ENCODE data around the gene ADCY5. TPM values are rescaled to one million over a fixed set of nuclear protein-coding genes. Genes with fewer than 3 reads are reported as not detected.

Gene ADCY5
- total and polyA plus RNA-seq, 4 donors: 0.74 to 6.6 (median 2.9) TPM

GRCh38 chr3:123352134-123352554 lies 96.7 kb downstream of the ADCY5 start (continued):
- TF ChIP-seq REST (IDR thresholded peaks at IDR 0.05) (no peak), FOXA2 (IDR thresholded peaks at IDR 0.05) (no peak), MAX (IDR thresholded peaks at IDR 0.05) (no peak), SP1 (IDR thresholded peaks at IDR 0.05) (no peak), HNF4A (conservative IDR thresholded peaks at IDR 0.05) (no peak), TAF1 (conservative IDR thresholded peaks at IDR 0.05) (no peak)

- H3K27ac ChIP-seq (ENCODE audit: low read depth in 1 of 2, low read length in 2 of 2): no peak overlapping the region
- DNase-seq (ENCODE audit: low spot score): no peak
- H3K9ac ChIP-seq (ENCODE audit: low read depth in 1 of 2, low read length in 2 of 2): no peak overlapping the region
- TF ChIP-seq REST (IDR thresholded peaks at IDR 0.05): no peak
- TF ChIP-seq SP1 (IDR thresholded peaks at IDR 0.05): no peak
- no peak for TF ChIP-seq CTCF (IDR thresholded peaks at IDR 0.05; ENCODE audit: low read depth, low read length, missing input control)
- no peak for TF ChIP-seq JUND (IDR thresholded peaks at IDR 0.05)
- no peak for TF ChIP-seq ATF3 (IDR thresholded peaks at IDR 0.05)
- no peak for TF ChIP-seq YY1 (IDR thresholded peaks at IDR 0.05)
- TF ChIP-seq RXRA (IDR thresholded peaks at IDR 0.05): no peak
- TF ChIP-seq TAF1 (conservative IDR thresholded peaks at IDR 0.05): no peak
- TF ChIP-seq NR2F2 (IDR thresholded peaks at IDR 0.05): no peak
- TF ChIP-seq MAX (IDR thresholded peaks at IDR 0.05): no peak
- no peak for TF ChIP-seq ZBTB33 (IDR thresholded peaks at IDR 0.05)
- TF ChIP-seq GABPA (IDR thresholded peaks at IDR 0.05 in 1 of 2, conservative IDR thresholded peaks at IDR 0.05 in 1 of 2): no peak
- TF ChIP-seq RAD21 (IDR thresholded peaks at IDR 0.05): no peak
- no peak for TF ChIP-seq FOXA2 (IDR thresholded peaks at IDR 0.05)
- no peak for TF ChIP-seq FOXA1 (IDR thresholded peaks at IDR 0.05)
- TF ChIP-seq HNF4G (IDR thresholded peaks at IDR 0.05): no peak
- TF ChIP-seq HNF4A (conservative IDR thresholded peaks at IDR 0.05): no peak
- 82% methylated on average over 4 of the region's 4 CpGs for WGBS
- no peaks in the 10 kb centered on the region for H3K36me3 ChIP-seq (ENCODE audit: control insufficient read depth in 4 of 4, insufficient read depth in 3 of 4, low read depth in 1 of 4, low read length in 3 of 4)
- H3K9me3 ChIP-seq (ENCODE audit: control insufficient read depth in 4 of 4, low read length in 3 of 4): peaks cover 0 to 2% (median 0%) of the 10 kb centered on the region in 4 donors
- H3K27me3 ChIP-seq (ENCODE audit: control insufficient read depth in 4 of 4, insufficient read depth in 4 of 4, low read length in 3 of 4): no peaks in the 10 kb centered on the region
- H3K4me3 ChIP-seq (ENCODE audit: low read depth in 1 of 3, low read length in 3 of 3): no peak overlapping the region
- H3K4me1 ChIP-seq (ENCODE audit: control insufficient read depth in 4 of 4, insufficient read depth in 4 of 4, low read length in 3 of 4): no peaks in the 10 kb centered on the region
Measured at GRCh38 chr3:123351501-123351900, 97.4 kb downstream of the ADCY5 start.

Measured in liver (tissue), 9 donors.